BE2C (cell line): ENCODE results near the gene SCARF2.

Experiments
- DNase-seq: peaks from one replicate; pipeline ENCODE4 v3.0.0-alpha.2; 2020
- H3K27me3 ChIP-seq: fragments of 250-450 bp; sonication (Bioruptor Pico); 2 replicates; pipeline ENCODE4 v1.5.1; 2020; ENCODE audit warnings: mild to moderate bottlenecking
- H3K36me3 ChIP-seq: fragments of 250-450 bp; sonication (Bioruptor Pico); 2 replicates; pipeline ENCODE4 v1.5.1; 2020; ENCODE audit warnings: mild to moderate bottlenecking
- H3K4me1 ChIP-seq: fragments of 250-450 bp; sonication (Bioruptor Pico); 2 replicates; pipeline ENCODE4 v1.5.1; 2020
- H3K4me3 ChIP-seq: 2 replicates; pipeline ENCODE4 v1.5.1; 2011; ENCODE audit warnings: low read depth, low read length
- H3K9me3 ChIP-seq: fragments of 250-450 bp; sonication (Bioruptor Pico); 2 replicates; pipeline ENCODE4 v1.5.1; 2020
- CTCF ChIP-seq: IDR thresholded peaks from 2 replicates; pipeline ENCODE4 v1.5.1; 2012; ENCODE audit warnings: mild to moderate bottlenecking, low read depth, low read length

The SCARF2 gene

GRCh38 chr22:20405291-20405930 is 32.2 kb downstream of the SCARF2 start:
- Histone ChIP-seq H3K36me3 (peaks cover 16% of the 10 kb centered on the region), H3K4me1 (no peaks in the 10 kb centered on the region), H3K4me3 (no peak overlapping the region), H3K9me3 (no peaks in the 10 kb centered on the region), H3K27me3 (no peaks in the 10 kb centered on the region)
- no peak for TF ChIP-seq CTCF
- no peak for DNase-seq

- Histone ChIP-seq H3K9me3 (no peaks in the 10 kb centered on the region), H3K4me3 (no peak overlapping the region), H3K36me3 (peaks cover 16% of the 10 kb centered on the region), H3K4me1 (no peaks in the 10 kb centered on the region), H3K27me3 (no peaks in the 10 kb centered on the region)
- no peak for DNase-seq
- no peak for TF ChIP-seq CTCF
Observed at GRCh38 chr22:20404881-20405280, 32.7 kb downstream of the SCARF2 start.

- Histone ChIP-seq H3K4me3 (no peak overlapping the region), H3K27me3 (no peaks in the 10 kb centered on the region), H3K36me3 (peaks cover 16% of the 10 kb centered on the region), H3K9me3 (no peaks in the 10 kb centered on the region), H3K4me1 (no peaks in the 10 kb centered on the region)
- TF ChIP-seq CTCF: no peak
- DNase-seq: no peak
Observed at GRCh38 chr22:20403779-20404140, 33.9 kb downstream of the SCARF2 start.

GRCh38 chr22:20402960-20403778 is 34.5 kb downstream of the SCARF2 start:
- no peaks in the 10 kb centered on the region for H3K27me3 ChIP-seq
- H3K36me3 ChIP-seq: peaks cover 16% of the 10 kb centered on the region
- H3K4me3 ChIP-seq: no peak overlapping the region
- TF ChIP-seq CTCF: no peak
- no peaks in the 10 kb centered on the region for H3K4me1 ChIP-seq
- DNase-seq: no peak
- no peaks in the 10 kb centered on the region for H3K9me3 ChIP-seq

GRCh38 chr22:20401376-20402014 is 36.1 kb downstream of the SCARF2 start:
- Histone ChIP-seq H3K9me3 (no peaks in the 10 kb centered on the region), H3K4me1 (no peaks in the 10 kb centered on the region), H3K4me3 (no peak overlapping the region), H3K27me3 (no peaks in the 10 kb centered on the region), H3K36me3 (peaks cover 11% of the 10 kb centered on the region; the same call in 1 of the 2 replicates)
- DNase-seq: no peak
- no peak for TF ChIP-seq CTCF
